Central memory CD4-positive, alpha-beta T cell (primary cell): ENCODE results near the gene TTC7B.

Experiments used
- DNase-seq: peaks from one replicate; pipeline ENCODE4 v3.0.0; 2022

The TTC7B gene

GRCh38 chr14:90666571-90666970 is 149.7 kb downstream of the TTC7B start:
- no peak for DNase-seq

DNA sequence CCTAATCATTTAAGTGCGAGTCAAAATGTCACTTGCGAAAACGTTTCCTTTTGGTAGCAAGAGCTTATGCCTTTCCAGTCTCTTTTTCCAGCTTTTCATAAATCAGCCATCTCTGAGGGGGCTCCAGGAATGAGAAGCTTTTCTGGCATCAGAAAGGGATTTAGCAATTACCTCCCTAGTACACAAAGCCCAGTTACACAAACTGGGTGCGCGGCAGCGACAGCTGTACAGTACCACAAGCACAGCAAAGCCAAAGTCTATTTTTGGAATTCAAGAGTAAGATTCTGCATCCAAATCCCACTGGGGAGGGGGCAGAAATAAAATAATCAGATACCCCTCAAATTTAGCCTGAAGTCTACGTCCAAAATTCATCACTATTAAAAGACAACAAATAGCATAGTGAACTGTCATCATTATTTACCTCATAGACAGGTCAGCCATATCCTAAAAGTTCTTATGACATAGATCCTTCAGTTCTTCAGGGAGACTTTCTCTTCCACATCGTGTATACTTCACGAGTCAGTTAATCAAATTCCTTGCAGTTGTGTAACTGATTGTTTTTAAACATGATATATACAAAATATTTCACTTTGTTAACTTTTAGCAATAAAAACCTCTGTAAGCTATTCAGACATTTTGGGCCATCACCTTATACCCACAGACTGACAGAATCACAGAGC is 150.8 kb downstream of the TTC7B start:
- DNase-seq: no peak

- no peak for DNase-seq
Measured at GRCh38 chr14:90664911-90665310, 151.3 kb downstream of the TTC7B start.

DNA sequence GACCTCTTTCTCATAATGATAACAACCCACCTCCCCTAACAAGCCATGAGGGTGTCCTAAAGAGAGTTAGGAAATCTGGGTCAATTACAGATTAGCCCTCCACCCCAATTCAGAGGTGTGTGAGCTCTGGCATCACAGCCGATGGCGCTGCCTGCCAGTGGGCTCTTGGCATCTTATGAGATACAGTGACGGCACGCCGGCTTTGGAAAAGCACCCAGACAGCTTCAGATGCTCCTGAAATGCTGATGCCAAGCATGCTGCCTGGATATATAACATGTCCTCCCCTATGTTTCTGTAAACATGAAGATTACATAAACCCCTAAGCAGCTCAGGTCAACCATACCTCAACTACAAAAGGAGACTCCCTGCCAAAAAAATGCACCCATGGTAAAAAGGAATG is 152.6 kb downstream of the TTC7B start:
- DNase-seq: no peak

GRCh38 chr14:90663140-90663539 is 153.1 kb downstream of the TTC7B start:
- no peak for DNase-seq

DNA sequence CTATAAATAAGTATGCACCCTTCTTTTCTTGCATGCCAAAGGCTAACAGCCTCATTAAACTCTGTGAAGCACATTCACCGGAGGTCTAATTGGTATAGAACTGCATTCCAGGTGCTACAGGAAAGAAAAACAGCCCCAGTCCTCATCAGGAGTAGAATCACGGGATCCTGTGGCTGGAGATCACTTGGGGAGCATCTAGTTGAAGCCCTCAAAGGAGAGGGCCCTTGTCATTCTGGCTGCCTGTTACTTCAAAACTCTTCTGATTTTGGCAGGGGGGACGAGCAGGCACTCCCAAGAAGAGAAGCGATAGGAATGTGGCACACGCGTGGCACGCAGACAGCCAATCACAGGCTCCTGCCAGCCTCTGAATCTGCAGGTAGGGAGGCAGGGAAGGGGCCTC is 154.4 kb downstream of the TTC7B start:
- DNase-seq: no peak

GRCh38 chr14:90660865-90661570 is 155.2 kb downstream of the TTC7B start:
- no peak for DNase-seq

GRCh38 chr14:90659156-90659555 is 157.1 kb downstream of the TTC7B start:
- DNase-seq: no peak

DNA sequence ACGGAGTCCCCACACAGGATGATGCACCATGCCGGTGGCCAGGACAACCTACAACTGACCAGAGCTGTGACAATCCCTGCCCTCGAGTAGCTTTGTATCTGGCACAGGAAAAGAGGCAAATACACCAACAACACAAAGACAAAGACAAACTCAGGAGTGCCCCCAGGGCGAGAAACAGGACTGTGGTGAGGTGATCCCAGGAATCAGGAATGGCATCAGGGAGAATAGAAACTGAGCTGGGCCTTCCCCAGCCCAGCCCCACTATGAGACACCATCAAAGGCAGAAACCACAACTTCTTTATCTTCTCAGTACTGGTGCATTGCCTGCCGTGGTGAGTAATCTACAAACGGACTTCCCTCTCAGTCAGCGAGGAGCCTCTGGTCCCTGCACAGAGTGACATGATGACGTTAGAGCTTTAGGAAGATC is 157.7 kb downstream of the TTC7B start:
- no peak for DNase-seq

GRCh38 chr14:90656973-90657372 is 159.3 kb downstream of the TTC7B start:
- DNase-seq: no peak

GRCh38 chr14:90655829-90656228 is 160.4 kb downstream of the TTC7B start:
- no peak for DNase-seq

- no peak for DNase-seq
Measured at GRCh38 chr14:90654831-90655276, 161.4 kb downstream of the TTC7B start.

GRCh38 chr14:90652626-90653025 is 163.6 kb downstream of the TTC7B start:
- DNase-seq: no peak

DNA sequence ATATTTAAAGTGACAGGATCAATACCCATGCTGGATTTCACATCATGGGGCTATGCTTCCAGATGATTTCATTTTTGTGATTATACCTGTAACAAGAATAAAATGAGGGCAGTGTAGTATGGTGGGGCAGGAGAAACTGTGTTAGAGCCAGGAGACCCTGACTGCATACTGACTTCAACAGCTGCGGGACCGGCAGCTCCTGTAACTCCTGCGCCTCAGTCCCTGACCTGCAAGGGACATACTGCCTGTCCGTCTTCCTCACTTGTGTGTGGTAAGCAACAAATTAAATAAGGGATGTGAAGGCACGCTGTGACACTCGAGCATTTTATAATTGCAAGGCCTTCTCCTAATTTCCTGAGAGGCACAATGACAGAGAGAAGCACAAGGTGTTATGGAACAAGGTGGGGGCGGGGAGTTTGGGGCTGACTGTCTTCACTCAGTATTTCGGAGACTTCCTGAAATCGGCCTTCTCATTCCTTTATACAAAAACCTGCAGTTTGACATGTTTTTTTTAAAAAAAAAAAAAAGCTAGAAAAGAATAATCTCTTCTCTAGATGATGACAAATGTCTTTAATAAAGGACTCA is 164.2 kb downstream of the TTC7B start:
- DNase-seq: no peak

- no peak for DNase-seq
Measured at GRCh38 chr14:90651271-90651804, 164.9 kb downstream of the TTC7B start.

- no peak for DNase-seq
Measured at GRCh38 chr14:90649557-90650135, 166.6 kb downstream of the TTC7B start.

GRCh38 chr14:90649083-90649482 is 167.1 kb downstream of the TTC7B start:
- DNase-seq: no peak

GRCh38 chr14:90648421-90648820 is 167.8 kb downstream of the TTC7B start:
- no peak for DNase-seq

DNA sequence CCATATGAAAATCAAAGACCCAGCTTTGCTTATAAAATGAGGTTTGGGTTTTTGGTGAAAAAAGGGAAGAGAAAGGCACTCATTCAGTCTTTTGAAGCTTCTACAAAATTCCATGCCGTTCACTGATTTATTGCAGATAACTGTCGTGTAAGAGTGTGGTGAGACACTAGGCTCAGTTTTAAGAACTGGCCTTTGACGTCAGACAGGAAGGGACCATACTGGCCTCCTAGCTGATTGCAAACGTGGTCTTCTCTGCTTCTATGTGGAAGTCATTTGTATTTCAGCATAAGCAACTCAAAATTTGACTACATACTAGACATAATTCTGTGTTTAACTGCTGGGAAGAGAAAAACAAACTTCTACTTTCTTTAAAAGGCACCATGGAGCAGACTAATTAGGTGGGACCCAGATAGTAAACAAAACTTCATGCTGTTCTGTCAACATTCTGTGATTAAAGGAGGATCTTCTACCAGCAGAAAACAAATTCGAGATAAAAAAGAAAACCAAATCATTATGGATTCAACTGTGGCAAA is 168.7 kb downstream of the TTC7B start:
- DNase-seq: no peak

DNA sequence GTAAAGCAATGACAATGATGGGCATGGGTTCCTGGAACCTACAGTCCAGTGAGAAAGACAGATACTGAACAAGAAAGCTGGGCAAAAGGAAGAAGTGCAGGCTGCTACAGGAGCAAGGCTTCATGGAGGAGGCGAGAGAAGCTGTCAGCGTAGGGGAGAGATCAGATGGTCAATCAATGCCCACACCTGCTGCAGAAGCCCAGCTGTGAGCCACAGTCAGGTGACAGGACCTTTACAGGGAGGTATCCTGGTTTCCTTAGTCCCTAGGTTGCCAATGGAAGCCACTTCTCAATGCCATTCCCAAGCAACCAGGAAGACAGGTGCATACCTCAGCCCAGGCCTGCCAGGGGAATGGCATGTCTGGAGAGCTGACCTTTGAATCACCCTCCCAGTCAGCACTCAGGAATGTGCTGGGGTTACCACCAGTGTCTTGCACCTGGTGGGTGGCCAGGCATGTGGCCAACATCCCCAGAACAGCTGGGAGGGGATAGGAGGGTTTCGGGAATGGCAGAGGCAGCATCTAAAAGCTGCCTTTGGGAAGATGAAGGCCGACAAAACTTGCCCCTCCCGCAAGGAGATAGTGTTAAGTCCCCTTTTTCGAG is 170.3 kb downstream of the TTC7B start:
- DNase-seq: no peak

GRCh38 chr14:90644882-90645281 is 171.3 kb downstream of the TTC7B start:
- DNase-seq: no peak

DNA sequence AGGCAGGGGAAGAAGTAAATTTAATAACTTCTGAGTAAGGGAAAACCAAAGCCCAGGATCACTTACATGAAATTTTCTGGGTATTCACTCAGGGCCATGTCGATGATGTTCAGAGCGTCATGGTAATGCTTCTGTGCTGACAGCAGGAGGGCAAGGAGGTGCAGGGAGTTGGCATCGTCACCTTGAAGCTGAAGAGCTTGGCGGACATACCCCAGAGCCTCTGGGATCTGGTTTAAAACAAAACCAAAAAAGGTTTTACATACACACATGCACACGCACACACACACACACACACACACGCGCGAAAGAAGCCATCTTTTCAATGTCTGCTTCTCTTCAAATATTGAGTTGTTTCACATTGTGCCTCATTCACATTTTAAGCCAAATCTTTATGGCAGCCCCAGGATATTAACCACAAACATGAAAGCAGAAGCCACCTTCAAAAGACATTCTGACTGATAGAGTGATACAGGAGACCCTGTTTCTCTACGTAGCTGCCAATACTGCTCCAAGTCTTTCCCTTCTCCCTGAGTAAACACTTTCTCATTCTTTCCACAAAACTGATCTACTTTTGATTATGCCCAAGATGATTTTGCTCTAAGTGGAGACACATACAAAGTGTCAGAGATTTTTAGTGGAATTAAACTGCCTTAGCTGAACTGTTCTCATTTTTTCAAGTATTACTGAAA is 172.1 kb downstream of the TTC7B start:
- no peak for DNase-seq
